TTC549 (cell line): Measurements from ENCODE around the gene TRPC6.
"Not testable (repeated sequence)": the region's sequence is repeated elsewhere in the genome, so short reads cannot be mapped to it uniquely, and the experiment has no call there.

Experiments used
- FAIRE-seq: peaks from 2 replicates; lab custom pipeline; 2012; peaks lifted over from hg19 to GRCh38; lab: Jason Lieb, UNC

Gene TRPC6

GRCh38 chr11:101448881-101449442 lies 134.8 kb downstream of the TRPC6 start:
- no peak for FAIRE-seq

GRCh38 chr11:101446726-101447125 lies 137.1 kb downstream of the TRPC6 start:
- no peak for FAIRE-seq

GRCh38 chr11:101446238-101446637 lies 137.6 kb downstream of the TRPC6 start:
- FAIRE-seq, result no peak

GRCh38 chr11:101445761-101446160 lies 138.0 kb downstream of the TRPC6 start:
- no peak for FAIRE-seq

GRCh38 chr11:101444851-101445250 lies 139.0 kb downstream of the TRPC6 start:
- FAIRE-seq, result no peak

GRCh38 chr11:101444164-101444563 lies 139.6 kb downstream of the TRPC6 start:
- FAIRE-seq, result no peak

- FAIRE-seq, result no peak
Observed at GRCh38 chr11:101442936-101443521, 140.8 kb downstream of the TRPC6 start.

- FAIRE-seq, result no peak
Observed at GRCh38 chr11:101442171-101442570, 141.6 kb downstream of the TRPC6 start.

GRCh38 chr11:101441747-101442146 lies 142.1 kb downstream of the TRPC6 start:
- FAIRE-seq, result no peak

- FAIRE-seq, result no peak
Observed at GRCh38 chr11:101439488-101439887, 144.3 kb downstream of the TRPC6 start.

- FAIRE-seq, result not testable (repeated sequence)
Observed at GRCh38 chr11:101438708-101439107, 145.1 kb downstream of the TRPC6 start.

GRCh38 chr11:101438126-101438525 lies 145.7 kb downstream of the TRPC6 start:
- no peak for FAIRE-seq

- no peak for FAIRE-seq
Observed at GRCh38 chr11:101436511-101437142, 147.2 kb downstream of the TRPC6 start.

- FAIRE-seq, result no peak
Observed at GRCh38 chr11:101435408-101435973, 148.3 kb downstream of the TRPC6 start.

GRCh38 chr11:101434026-101434643 lies 149.7 kb downstream of the TRPC6 start:
- FAIRE-seq, result no peak

- FAIRE-seq, result no peak
Observed at GRCh38 chr11:101433151-101433550, 150.7 kb downstream of the TRPC6 start.

- FAIRE-seq, result no peak
Observed at GRCh38 chr11:101429703-101430540, 153.9 kb downstream of the TRPC6 start.

- FAIRE-seq, result no peak
Observed at GRCh38 chr11:101428918-101429317, 154.9 kb downstream of the TRPC6 start.

- FAIRE-seq, result no peak
Observed at GRCh38 chr11:101407324-101407723, 176.5 kb downstream of the TRPC6 start.
